ENCODE measurements around the gene ZNF683. TPM values are rescaled to one million over a fixed set of nuclear protein-coding genes. Genes with fewer than 3 reads are reported as not detected.
"Not testable (repeated sequence)": the region's sequence is repeated elsewhere in the genome, so short reads cannot be mapped to it uniquely, and the experiment has no call there.

The ZNF683 gene
- total RNA-seq, 2 donors from 2014 or later, result not detected

- DNase-seq (ENCODE audit: low spot score); ATAC-seq; H3K9me3 Mint-ChIP-seq; H3K36me3 Mint-ChIP-seq: not testable (repeated sequence)
- H3K4me1 Mint-ChIP-seq (ENCODE audit: low read depth in 2 of 2), result peaks cover 76 to 86% of the 10 kb centered on the region in 2 donors
- peak overlapping the region; percentile 56 for H3K4me3 Mint-ChIP-seq
- peak overlapping the region; percentile 50 to 62 for H3K27ac Mint-ChIP-seq
- H3K27me3 Mint-ChIP-seq, result peaks cover 13 to 24% of the 10 kb centered on the region in 2 donors
Measured at GRCh38 chr1:26374361-26374760, 1.8 kb upstream of the ZNF683 start.

- peaks cover 13 to 24% of the 10 kb centered on the region in 2 donors for H3K27me3 Mint-ChIP-seq
- ATAC-seq (no peak), DNase-seq (ENCODE audit: low spot score) (no peak)
- H3K27ac Mint-ChIP-seq, result peak overlapping the region in 1 of 2 donors; percentile 58
- peaks cover 5% of the 10 kb centered on the region for H3K36me3 Mint-ChIP-seq
- peaks cover 73 to 84% of the 10 kb centered on the region in 2 donors for H3K4me1 Mint-ChIP-seq (ENCODE audit: low read depth in 2 of 2)
- H3K9me3 Mint-ChIP-seq, result peaks cover 3% of the 10 kb centered on the region
- H3K4me3 Mint-ChIP-seq, result peak overlapping the region; percentile 56
Measured at GRCh38 chr1:26373789-26374188, 1.2 kb upstream of the ZNF683 start.

- Mint-ChIP-seq H3K4me1 (ENCODE audit: low read depth in 2 of 2) (peaks cover 68 to 79% of the 10 kb centered on the region in 2 donors), H3K27me3 (peaks cover 13 to 24% of the 10 kb centered on the region in 2 donors), H3K9me3 (peaks cover 3% of the 10 kb centered on the region), H3K36me3 (peaks cover 5% of the 10 kb centered on the region), H3K4me3 (peak overlapping the region; percentile 56), H3K27ac (peak overlapping the region in 1 of 2 donors; percentile 58)
- ATAC-seq (peak in 1 of 2 donors; percentile 62), DNase-seq (ENCODE audit: low spot score) (no peak)
Measured at GRCh38 chr1:26373281-26373680, 731 bp upstream of the ZNF683 start.

GRCh38 chr1:26372039-26372438, 511 bp downstream of the ZNF683 start:
- Mint-ChIP-seq H3K4me3 (no peak overlapping the region), H3K27ac (no peak overlapping the region)

GRCh38 chr1:26370591-26371382, 1.8 kb downstream of the ZNF683 start:
- ATAC-seq (peak; percentile 45 to 56), DNase-seq (ENCODE audit: low spot score) (no peak)
- Mint-ChIP-seq H3K4me3 (peak overlapping the region; percentile 61), H3K36me3 (peaks cover 5% of the 10 kb centered on the region), H3K9me3 (peaks cover 3% of the 10 kb centered on the region), H3K27me3 (peaks cover 13 to 29% of the 10 kb centered on the region in 2 donors), H3K4me1 (ENCODE audit: low read depth in 2 of 2) (peaks cover 54 to 57% of the 10 kb centered on the region in 2 donors), H3K27ac (peak overlapping the region; percentile 3 to 36)

More at GRCh38 chr1:26372039-26372438, 511 bp downstream of the ZNF683 start:
- peaks cover 5% of the 10 kb centered on the region for H3K36me3 Mint-ChIP-seq
- H3K4me1 Mint-ChIP-seq (ENCODE audit: low read depth in 2 of 2), result peaks cover 65 to 70% of the 10 kb centered on the region in 2 donors
- H3K9me3 Mint-ChIP-seq, result peaks cover 3% of the 10 kb centered on the region
- no peak for DNase-seq (ENCODE audit: low spot score)
- peaks cover 13 to 27% of the 10 kb centered on the region in 2 donors for H3K27me3 Mint-ChIP-seq
- ATAC-seq, result no peak

- no peak for ATAC-seq
- Mint-ChIP-seq H3K4me3 (no peak overlapping the region), H3K4me1 (ENCODE audit: low read depth in 2 of 2) (peaks cover 42 to 49% of the 10 kb centered on the region in 2 donors), H3K27ac (no peak overlapping the region), H3K36me3 (peaks cover 5% of the 10 kb centered on the region), H3K9me3 (peaks cover 3% of the 10 kb centered on the region), H3K27me3 (peaks cover 20 to 29% of the 10 kb centered on the region in 2 donors)
- no peak for DNase-seq (ENCODE audit: low spot score)
Measured at GRCh38 chr1:26368486-26368885, 4.1 kb downstream of the ZNF683 start.

GRCh38 chr1:26368006-26368405, 4.5 kb downstream of the ZNF683 start:
- Mint-ChIP-seq H3K4me3 (no peak overlapping the region), H3K4me1 (ENCODE audit: low read depth in 2 of 2) (peaks cover 42 to 49% of the 10 kb centered on the region in 2 donors), H3K27ac (no peak overlapping the region)

GRCh38 chr1:26367441-26367840, 5.1 kb downstream of the ZNF683 start:
- Mint-ChIP-seq H3K36me3 (peaks cover 5% of the 10 kb centered on the region), H3K9me3 (peaks cover 3% of the 10 kb centered on the region), H3K4me1 (ENCODE audit: low read depth in 2 of 2) (peaks cover 39 to 44% of the 10 kb centered on the region in 2 donors), H3K27me3 (peaks cover 27 to 30% of the 10 kb centered on the region in 2 donors), H3K4me3 (no peak overlapping the region), H3K27ac (no peak overlapping the region)
- DNase-seq (ENCODE audit: low spot score) (no peak), ATAC-seq (no peak)

More at GRCh38 chr1:26368006-26368405, 4.5 kb downstream of the ZNF683 start:
- no peak for DNase-seq (ENCODE audit: low spot score)
- Mint-ChIP-seq H3K9me3 (peaks cover 3% of the 10 kb centered on the region), H3K27me3 (peaks cover 25 to 30% of the 10 kb centered on the region in 2 donors), H3K36me3 (peaks cover 5% of the 10 kb centered on the region)
- ATAC-seq, result no peak

GRCh38 chr1:26364956-26365355, 7.6 kb downstream of the ZNF683 start:
- DNase-seq (ENCODE audit: low spot score) (no peak), ATAC-seq (no peak)
- Mint-ChIP-seq H3K4me3 (peak overlapping the region; percentile 13), H3K4me1 (ENCODE audit: low read depth in 2 of 2) (peaks cover 38 to 46% of the 10 kb centered on the region in 2 donors), H3K27me3 (peaks cover 36 to 37% of the 10 kb centered on the region in 2 donors), H3K27ac (peak overlapping the region in 1 of 2 donors; percentile 33), H3K36me3 (no peaks in the 10 kb centered on the region), H3K9me3 (no peaks in the 10 kb centered on the region)

GRCh38 chr1:26363549-26364448, 8.8 kb downstream of the ZNF683 start:
- no peaks in the 10 kb centered on the region for H3K9me3 Mint-ChIP-seq
- H3K27me3 Mint-ChIP-seq, result peaks cover 47 to 48% of the 10 kb centered on the region in 2 donors
- ATAC-seq (peak; percentile 81 to 85), DNase-seq (ENCODE audit: low spot score) (peak; percentile 87)
- H3K4me3 Mint-ChIP-seq, result no peak overlapping the region
- peaks cover 41 to 53% of the 10 kb centered on the region in 2 donors for H3K4me1 Mint-ChIP-seq (ENCODE audit: low read depth in 2 of 2)
- H3K27ac Mint-ChIP-seq, result peak overlapping the region in 1 of 2 donors; percentile 33
- H3K36me3 Mint-ChIP-seq, result no peaks in the 10 kb centered on the region

GRCh38 chr1:26362331-26362730, 10.2 kb downstream of the ZNF683 start:
- no peaks in the 10 kb centered on the region for H3K36me3 Mint-ChIP-seq
- no peak overlapping the region for H3K27ac Mint-ChIP-seq

GRCh38 chr1:26361605-26362122, 10.9 kb downstream of the ZNF683 start:
- Mint-ChIP-seq H3K36me3 (no peaks in the 10 kb centered on the region), H3K4me3 (peak overlapping the region; percentile 23), H3K27ac (no peak overlapping the region), H3K9me3 (no peaks in the 10 kb centered on the region), H3K27me3 (peaks cover 52 to 53% of the 10 kb centered on the region in 2 donors), H3K4me1 (ENCODE audit: low read depth in 2 of 2) (peaks cover 38 to 52% of the 10 kb centered on the region in 2 donors)
- DNase-seq (ENCODE audit: low spot score) (no peak), ATAC-seq (no peak)

More at GRCh38 chr1:26362331-26362730, 10.2 kb downstream of the ZNF683 start:
- Mint-ChIP-seq H3K27me3 (peaks cover 52 to 54% of the 10 kb centered on the region in 2 donors), H3K9me3 (no peaks in the 10 kb centered on the region), H3K4me3 (peak overlapping the region; percentile 23), H3K4me1 (ENCODE audit: low read depth in 2 of 2) (peaks cover 41 to 52% of the 10 kb centered on the region in 2 donors)
- ATAC-seq (no peak), DNase-seq (ENCODE audit: low spot score) (no peak)

Measured in natural killer cell treated with Interleukin-12 subunit alpha and Interleukin-12 subunit beta and Interleukin-15 and Interleukin-18, amount 100 ng/mL, for 72 hours (primary cell).